Liver (tissue), 9 donors: Measurements from ENCODE around the gene HCRTR1. TPM values are rescaled to one million over a fixed set of nuclear protein-coding genes. Genes with fewer than 3 reads are reported as not detected.

Experiments used
- DNase-seq: peaks from one replicate; pipeline ENCODE4 v3.0.0-alpha.2; 2017; ENCODE audit warnings: low spot score
- H3K27ac ChIP-seq, 2 donors: one replicate each; pipeline ENCODE4 v1.7.0; 2013; ENCODE audit warnings: inconsistent platforms in 2 of 2, low read length in 2 of 2, control low read depth in 1 of 2, low read depth in 1 of 2, mild to moderate bottlenecking in 1 of 2
- H3K27me3 ChIP-seq, 4 donors: one replicate each; pipeline versions ENCODE4 v1.6.1 to v1.7.0; 2013; ENCODE audit warnings: low read length in 3 of 4, inconsistent platforms in 1 of 4, mild to moderate bottlenecking in 1 of 4, moderate library complexity in 1 of 4; ENCODE audit not compliant: control insufficient read depth in 4 of 4, insufficient read depth in 4 of 4
- H3K36me3 ChIP-seq, 4 donors: one replicate each; pipeline versions ENCODE4 v1.6.1 to v1.7.0; 2013; ENCODE audit warnings: low read length in 3 of 4, mild to moderate bottlenecking in 3 of 4, low read depth in 1 of 4, moderate library complexity in 1 of 4; ENCODE audit not compliant: control insufficient read depth in 4 of 4, insufficient read depth in 3 of 4
- H3K4me1 ChIP-seq, 4 donors: one replicate each; pipeline versions ENCODE4 v1.6.1 to v1.7.0; 2013; ENCODE audit warnings: low read length in 3 of 4, mild to moderate bottlenecking in 3 of 4, moderate library complexity in 1 of 4; ENCODE audit not compliant: control insufficient read depth in 4 of 4, insufficient read depth in 4 of 4
- H3K4me3 ChIP-seq, 3 donors: one replicate each; pipeline versions ENCODE4 v1.6.1 to v1.7.0; 2013; ENCODE audit warnings: low read length in 3 of 3, control low read depth in 1 of 3, low read depth in 1 of 3, mild to moderate bottlenecking in 1 of 3
- H3K9ac ChIP-seq, 2 donors: one replicate each; pipeline ENCODE4 v1.7.0; 2013; ENCODE audit warnings: low read length in 2 of 2, mild to moderate bottlenecking in 2 of 2, moderate library complexity in 2 of 2, control low read depth in 1 of 2, low read depth in 1 of 2
- H3K9me3 ChIP-seq, 4 donors: one replicate each; pipeline versions ENCODE4 v1.6.1 to v1.7.0; 2013; ENCODE audit warnings: low read length in 3 of 4; ENCODE audit not compliant: control insufficient read depth in 4 of 4
- RAD21 ChIP-seq, 2 donors: IDR thresholded peaks; 2 replicates each; pipeline ENCODE4 v1.6.1; 2016; ENCODE audit warnings: antibody characterized with exemption in 2 of 2, mild to moderate bottlenecking in 2 of 2
- SP1 ChIP-seq: IDR thresholded peaks from 2 replicates; pipeline ENCODE4 v1.6.1; 2018; ENCODE audit warnings: antibody characterized with exemption, mild to moderate bottlenecking
- TAF1 ChIP-seq: conservative IDR thresholded peaks from 2 replicates; pipeline ENCODE4 v1.6.1; 2016; ENCODE audit warnings: antibody characterized with exemption, mild to moderate bottlenecking
- WGBS: extraction: QIAGEN DNeasy Blood & Tissue Kit; methylation state at CpG from one replicate; pipeline ENCODE4 v1.1.7; 2013; 5-methylcytosine and 5-hydroxymethylcytosine counted together
- polyA plus RNA-seq, 2 donors: library from polyadenylated mRNA; stranded (reverse) in 1 of 2; unstranded in 1 of 2; fragments of 200-250 nt in 1 of 2; fragments of >200 nt in 1 of 2; fragmentation: Nextera tagmentation in 1 of 2; extraction: Ambion mirVana in 1 of 2; gene quantifications; one replicate each; pipeline versions ENCODE4 v1.2.1 to v1.2.3, GENCODE V29; 2013 to 2015
- total RNA-seq, 2 donors: library from RNA; depleted of rRNA; stranded (reverse); fragments of >200 nt; gene quantifications; one replicate each; pipeline ENCODE4 v1.2.3, GENCODE V29; 2014
- TF ChIP-seq, protein P1 (sequence below): fragments of 150-350 bp; IDR thresholded peaks from 2 replicates; pipeline ENCODE4 v1.5.1; 2017; ENCODE audit warnings: improper control_type of control experiment, low read depth, low read length; ENCODE audit not compliant: missing input control
- TF ChIP-seq, protein P2 (sequence below): IDR thresholded peaks from 2 replicates; pipeline ENCODE4 v1.6.1; 2016; ENCODE audit warnings: antibody characterized with exemption, mild to moderate bottlenecking
- TF ChIP-seq, protein P3 (sequence below): IDR thresholded peaks from 2 replicates; pipeline ENCODE4 v1.6.1; 2016; ENCODE audit warnings: antibody characterized with exemption
- TF ChIP-seq, protein P4 (sequence below): IDR thresholded peaks from 2 replicates; pipeline ENCODE4 v1.6.1; 2016; ENCODE audit warnings: antibody characterized with exemption
- donor health status: healthy.
- donor health status: healthy.
- donor health status: healthy.
- donor health status: healthy.
- donor health status: healthy.

The HCRTR1 gene
- total and polyA plus RNA-seq, 4 donors = 0.06 TPM; not detected in 3

DNA sequence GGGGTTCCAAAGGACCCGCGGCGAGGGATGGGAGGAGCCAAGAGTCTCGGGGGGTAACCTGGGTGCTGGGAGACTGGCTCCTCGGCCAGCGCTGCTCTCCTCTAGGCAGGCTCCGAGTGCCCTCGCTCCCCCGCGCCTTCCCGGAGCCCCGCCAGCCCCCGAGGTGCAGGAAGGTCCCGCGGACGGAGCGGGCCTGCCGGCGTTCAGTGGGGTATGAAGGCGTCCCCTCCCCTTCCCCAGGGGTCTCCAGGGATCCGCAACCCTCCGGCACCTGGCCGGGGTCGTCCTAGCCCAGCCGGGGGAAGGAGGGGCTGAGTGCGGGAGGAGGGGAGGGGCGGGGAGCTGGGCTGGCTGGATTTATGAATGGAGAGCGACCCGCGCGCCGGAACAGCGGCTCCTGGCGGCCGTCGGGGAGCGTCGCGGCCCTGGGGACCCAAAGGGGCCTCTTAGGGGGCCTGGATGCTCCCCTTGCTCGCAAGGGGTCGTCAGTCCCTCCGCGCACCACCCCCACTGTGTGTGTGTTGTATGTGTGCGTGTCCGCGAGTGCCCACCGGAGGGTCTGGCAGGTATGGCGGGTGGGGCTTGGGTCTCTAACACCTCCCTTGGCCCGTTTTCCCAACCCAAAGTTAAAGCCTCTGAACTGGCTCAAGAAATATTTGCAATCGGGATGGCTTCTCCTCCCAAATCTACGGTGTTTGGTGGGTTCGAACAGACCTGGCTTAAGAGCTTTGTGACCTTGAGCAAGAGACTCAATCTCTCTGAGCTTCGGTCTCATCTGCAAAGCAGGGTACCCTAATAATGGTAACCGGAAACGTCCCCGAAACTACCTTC, 642 bp downstream of the HCRTR1 start:
- Histone ChIP-seq H3K27me3 (peaks cover 0 to 9% (median 1%) of the 10 kb centered on the region in 4 donors), H3K9ac (no peak overlapping the region), H3K4me1 (peaks cover 0 to 5% (median 2%) of the 10 kb centered on the region in 4 donors), H3K9me3 (no peaks in the 10 kb centered on the region), H3K4me3 (peak overlapping the region in 1 of 3 donors; percentile 48), H3K27ac (no peak overlapping the region), H3K36me3 (no peaks in the 10 kb centered on the region)
- DNase-seq = peak; percentile 50
- 12% methylated on average over 56 of the region's 56 CpGs for WGBS
- TF ChIP-seq, protein P1, sequence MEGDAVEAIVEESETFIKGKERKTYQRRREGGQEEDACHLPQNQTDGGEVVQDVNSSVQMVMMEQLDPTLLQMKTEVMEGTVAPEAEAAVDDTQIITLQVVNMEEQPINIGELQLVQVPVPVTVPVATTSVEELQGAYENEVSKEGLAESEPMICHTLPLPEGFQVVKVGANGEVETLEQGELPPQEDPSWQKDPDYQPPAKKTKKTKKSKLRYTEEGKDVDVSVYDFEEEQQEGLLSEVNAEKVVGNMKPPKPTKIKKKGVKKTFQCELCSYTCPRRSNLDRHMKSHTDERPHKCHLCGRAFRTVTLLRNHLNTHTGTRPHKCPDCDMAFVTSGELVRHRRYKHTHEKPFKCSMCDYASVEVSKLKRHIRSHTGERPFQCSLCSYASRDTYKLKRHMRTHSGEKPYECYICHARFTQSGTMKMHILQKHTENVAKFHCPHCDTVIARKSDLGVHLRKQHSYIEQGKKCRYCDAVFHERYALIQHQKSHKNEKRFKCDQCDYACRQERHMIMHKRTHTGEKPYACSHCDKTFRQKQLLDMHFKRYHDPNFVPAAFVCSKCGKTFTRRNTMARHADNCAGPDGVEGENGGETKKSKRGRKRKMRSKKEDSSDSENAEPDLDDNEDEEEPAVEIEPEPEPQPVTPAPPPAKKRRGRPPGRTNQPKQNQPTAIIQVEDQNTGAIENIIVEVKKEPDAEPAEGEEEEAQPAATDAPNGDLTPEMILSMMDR = peak; percentile 34
- TF ChIP-seq, protein P2, sequence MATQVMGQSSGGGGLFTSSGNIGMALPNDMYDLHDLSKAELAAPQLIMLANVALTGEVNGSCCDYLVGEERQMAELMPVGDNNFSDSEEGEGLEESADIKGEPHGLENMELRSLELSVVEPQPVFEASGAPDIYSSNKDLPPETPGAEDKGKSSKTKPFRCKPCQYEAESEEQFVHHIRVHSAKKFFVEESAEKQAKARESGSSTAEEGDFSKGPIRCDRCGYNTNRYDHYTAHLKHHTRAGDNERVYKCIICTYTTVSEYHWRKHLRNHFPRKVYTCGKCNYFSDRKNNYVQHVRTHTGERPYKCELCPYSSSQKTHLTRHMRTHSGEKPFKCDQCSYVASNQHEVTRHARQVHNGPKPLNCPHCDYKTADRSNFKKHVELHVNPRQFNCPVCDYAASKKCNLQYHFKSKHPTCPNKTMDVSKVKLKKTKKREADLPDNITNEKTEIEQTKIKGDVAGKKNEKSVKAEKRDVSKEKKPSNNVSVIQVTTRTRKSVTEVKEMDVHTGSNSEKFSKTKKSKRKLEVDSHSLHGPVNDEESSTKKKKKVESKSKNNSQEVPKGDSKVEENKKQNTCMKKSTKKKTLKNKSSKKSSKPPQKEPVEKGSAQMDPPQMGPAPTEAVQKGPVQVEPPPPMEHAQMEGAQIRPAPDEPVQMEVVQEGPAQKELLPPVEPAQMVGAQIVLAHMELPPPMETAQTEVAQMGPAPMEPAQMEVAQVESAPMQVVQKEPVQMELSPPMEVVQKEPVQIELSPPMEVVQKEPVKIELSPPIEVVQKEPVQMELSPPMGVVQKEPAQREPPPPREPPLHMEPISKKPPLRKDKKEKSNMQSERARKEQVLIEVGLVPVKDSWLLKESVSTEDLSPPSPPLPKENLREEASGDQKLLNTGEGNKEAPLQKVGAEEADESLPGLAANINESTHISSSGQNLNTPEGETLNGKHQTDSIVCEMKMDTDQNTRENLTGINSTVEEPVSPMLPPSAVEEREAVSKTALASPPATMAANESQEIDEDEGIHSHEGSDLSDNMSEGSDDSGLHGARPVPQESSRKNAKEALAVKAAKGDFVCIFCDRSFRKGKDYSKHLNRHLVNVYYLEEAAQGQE = no peak
- TF ChIP-seq RAD21 (IDR thresholded peaks at IDR 0.05) = peak in 1 of 2 donors; percentile 57

DNA sequence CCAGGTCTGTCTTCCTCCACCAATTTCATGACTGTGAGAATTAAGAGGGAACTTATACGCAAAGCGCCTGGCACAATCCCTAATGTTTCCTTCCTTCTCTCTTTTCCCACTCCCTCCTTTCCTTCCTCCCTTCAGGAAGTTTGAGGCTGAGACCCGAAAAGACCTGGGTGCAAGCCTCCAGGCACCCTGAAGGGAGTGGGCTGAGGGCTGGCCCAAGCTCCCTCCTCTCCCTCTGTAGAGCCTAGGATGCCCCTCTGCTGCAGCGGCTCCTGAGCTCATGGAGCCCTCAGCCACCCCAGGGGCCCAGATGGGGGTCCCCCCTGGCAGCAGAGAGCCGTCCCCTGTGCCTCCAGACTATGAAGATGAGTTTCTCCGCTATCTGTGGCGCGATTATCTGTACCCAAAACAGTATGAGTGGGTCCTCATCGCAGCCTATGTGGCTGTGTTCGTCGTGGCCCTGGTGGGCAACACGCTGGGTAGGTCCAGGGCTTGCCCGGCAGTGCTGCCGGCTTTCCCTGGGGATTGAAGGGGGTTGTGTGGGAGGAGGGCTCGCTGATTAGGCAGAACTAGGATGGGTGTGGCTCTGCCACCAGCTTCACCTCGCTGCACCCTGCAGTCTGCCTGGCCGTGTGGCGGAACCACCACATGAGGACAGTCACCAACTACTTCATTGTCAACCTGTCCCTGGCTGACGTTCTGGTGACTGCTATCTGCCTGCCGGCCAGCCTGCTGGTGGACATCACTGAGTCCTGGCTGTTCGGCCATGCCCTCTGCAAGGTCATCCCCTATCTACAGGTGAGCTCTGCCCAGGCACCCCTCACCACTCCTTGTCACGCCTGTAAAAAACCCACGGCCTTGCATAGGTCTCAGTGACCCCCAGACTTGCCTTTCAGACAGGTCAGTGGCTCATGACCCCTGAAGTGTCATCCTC, 1.7 kb downstream of the HCRTR1 start:
- TF ChIP-seq, protein P3, sequence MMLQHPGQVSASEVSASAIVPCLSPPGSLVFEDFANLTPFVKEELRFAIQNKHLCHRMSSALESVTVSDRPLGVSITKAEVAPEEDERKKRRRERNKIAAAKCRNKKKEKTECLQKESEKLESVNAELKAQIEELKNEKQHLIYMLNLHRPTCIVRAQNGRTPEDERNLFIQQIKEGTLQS = no peak
- TF ChIP-seq, protein P4, sequence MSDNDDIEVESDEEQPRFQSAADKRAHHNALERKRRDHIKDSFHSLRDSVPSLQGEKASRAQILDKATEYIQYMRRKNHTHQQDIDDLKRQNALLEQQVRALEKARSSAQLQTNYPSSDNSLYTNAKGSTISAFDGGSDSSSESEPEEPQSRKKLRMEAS = no peak
- TF ChIP-seq TAF1 (no peak), SP1 (no peak)
- Histone ChIP-seq H3K9ac (no peak overlapping the region), H3K27me3 (peaks cover 0 to 9% (median 1%) of the 10 kb centered on the region in 4 donors), H3K4me1 (peaks cover 0 to 5% (median 2%) of the 10 kb centered on the region in 4 donors), H3K4me3 (no peak overlapping the region), H3K27ac (no peak overlapping the region), H3K36me3 (no peaks in the 10 kb centered on the region), H3K9me3 (no peaks in the 10 kb centered on the region)
- 74% methylated on average over 23 of the region's 23 CpGs for WGBS
- DNase-seq = no peak
